KMS-11 (cell line): Measurements from ENCODE around the gene PVR.

Experiments used
- H2AFZ ChIP-seq: fragments of 200-600 bp; sonication (generic); 2 replicates; pipeline ENCODE4 v1.6.1; 2016; ENCODE audit warnings: antibody characterized with exemption, mixed run types, low read depth
- H3K27ac ChIP-seq: fragments of 200-600 bp; sonication (generic); 2 replicates; pipeline ENCODE4 v1.6.1; 2016; ENCODE audit warnings: mild to moderate bottlenecking, mixed run types
- H3K27me3 ChIP-seq: fragments of 200-600 bp; sonication (generic); 2 replicates; pipeline ENCODE4 v1.6.1; 2017; ENCODE audit warnings: mild to moderate bottlenecking, low read depth, mixed run types, moderate library complexity; ENCODE audit not compliant: insufficient read depth
- H3K36me3 ChIP-seq: fragments of 200-600 bp; sonication (generic); 2 replicates; pipeline ENCODE4 v1.6.1; 2017; ENCODE audit warnings: mild to moderate bottlenecking, mixed run types; ENCODE audit not compliant: insufficient read depth
- H3K4me1 ChIP-seq: fragments of 200-600 bp; sonication (generic); 2 replicates; pipeline ENCODE4 v1.6.1; 2016; ENCODE audit warnings: mild to moderate bottlenecking, low read depth, mixed run types; ENCODE audit not compliant: poor library complexity, severe bottlenecking
- H3K4me2 ChIP-seq: fragments of 200-600 bp; sonication (generic); 2 replicates; pipeline ENCODE4 v1.7.0; 2016; ENCODE audit warnings: mild to moderate bottlenecking, mixed run types
- H3K4me3 ChIP-seq: fragments of 200-600 bp; sonication (generic); IDR thresholded peaks from 2 replicates; pipeline ENCODE4 v1.6.1; 2017; ENCODE audit warnings: low read depth, low read length, mixed read lengths; ENCODE audit not compliant: insufficient read depth
- H3K79me2 ChIP-seq: fragments of 200-600 bp; sonication (generic); 2 replicates; pipeline ENCODE4 v1.6.1; 2016; ENCODE audit warnings: low read depth, mixed run types; ENCODE audit not compliant: insufficient read depth
- H3K9ac ChIP-seq: fragments of 200-600 bp; sonication (generic); 2 replicates; pipeline ENCODE4 v1.6.1; 2016; ENCODE audit warnings: mild to moderate bottlenecking, mixed run types
- H4K20me1 ChIP-seq: fragments of 200-600 bp; sonication (generic); 2 replicates; pipeline ENCODE4 v1.6.1; 2016; ENCODE audit warnings: mild to moderate bottlenecking, mixed run types; ENCODE audit not compliant: insufficient read depth
- CTCF ChIP-seq: fragments of 200-600 bp; sonication (generic); conservative IDR thresholded peaks from 2 replicates; pipeline ENCODE4 v1.6.1; 2017; ENCODE audit warnings: low read depth, mild to moderate bottlenecking, antibody characterized with exemption, low read length, moderate library complexity, mixed read lengths

PVR gene

GRCh38 chr19:44658069-44658733, 14.5 kb downstream of the PVR start:
- Histone ChIP-seq H3K9ac (no peak overlapping the region), H3K79me2 (no peaks in the 10 kb centered on the region), H3K4me3 (no peak overlapping the region), H4K20me1 (no peaks in the 10 kb centered on the region), H3K27ac (no peak overlapping the region), H3K36me3 (no peaks in the 10 kb centered on the region), H3K27me3 (no peaks in the 10 kb centered on the region; the same call in 1 of the 2 replicates), H3K4me2 (no peak overlapping the region), H2AFZ (no peak overlapping the region), H3K4me1 (peaks cover 34% of the 10 kb centered on the region)
- no peak for TF ChIP-seq CTCF

- no peaks in the 10 kb centered on the region for H3K79me2 ChIP-seq
- H3K27me3 ChIP-seq, result no peaks in the 10 kb centered on the region; the same call in 1 of the 2 replicates
- H3K9ac ChIP-seq, result no peak overlapping the region
- H3K27ac ChIP-seq, result no peak overlapping the region
- TF ChIP-seq CTCF, result no peak
- H2AFZ ChIP-seq, result no peak overlapping the region
- H3K4me2 ChIP-seq, result no peak overlapping the region
- no peak overlapping the region for H3K4me3 ChIP-seq
- H4K20me1 ChIP-seq, result no peaks in the 10 kb centered on the region
- no peaks in the 10 kb centered on the region for H3K36me3 ChIP-seq
- peaks cover 19% of the 10 kb centered on the region for H3K4me1 ChIP-seq
Observed at GRCh38 chr19:44660081-44660480, 16.4 kb downstream of the PVR start.

GRCh38 chr19:44661205-44661604, 17.5 kb downstream of the PVR start:
- H3K27ac ChIP-seq, result no peak overlapping the region
- no peak for TF ChIP-seq CTCF
- peaks cover 13% of the 10 kb centered on the region for H3K4me1 ChIP-seq
- H3K79me2 ChIP-seq, result no peaks in the 10 kb centered on the region
- H3K9ac ChIP-seq, result no peak overlapping the region
- no peak overlapping the region for H3K4me3 ChIP-seq
- H4K20me1 ChIP-seq, result no peaks in the 10 kb centered on the region
- no peaks in the 10 kb centered on the region for H3K36me3 ChIP-seq
- H2AFZ ChIP-seq, result no peak overlapping the region
- no peak overlapping the region for H3K4me2 ChIP-seq
- no peaks in the 10 kb centered on the region; the same call in 1 of the 2 replicates for H3K27me3 ChIP-seq

GRCh38 chr19:44661904-44662303, 18.2 kb downstream of the PVR start:
- H3K9ac ChIP-seq, result no peak overlapping the region
- no peak for TF ChIP-seq CTCF
- no peak overlapping the region for H3K27ac ChIP-seq
- no peak overlapping the region for H3K4me3 ChIP-seq
- no peaks in the 10 kb centered on the region; the same call in 1 of the 2 replicates for H3K27me3 ChIP-seq
- no peaks in the 10 kb centered on the region for H3K36me3 ChIP-seq
- H4K20me1 ChIP-seq, result no peaks in the 10 kb centered on the region
- no peak overlapping the region for H2AFZ ChIP-seq
- H3K4me2 ChIP-seq, result no peak overlapping the region
- no peaks in the 10 kb centered on the region for H3K79me2 ChIP-seq
- peaks cover 12% of the 10 kb centered on the region for H3K4me1 ChIP-seq
